HG03575 (cell line): ENCODE data around the gene RBBP8NL.

Experiments
- ATAC-seq: cut with Tn5 transposase; IDR thresholded peaks from one replicate; pipeline ENCODE4 v1.9.1; 2021; ENCODE audit not compliant: unreplicated experiment, insufficient number of reproducible peaks, low FRiP score; ENCODE audit errors: extremely low read depth

The RBBP8NL gene, protein sequence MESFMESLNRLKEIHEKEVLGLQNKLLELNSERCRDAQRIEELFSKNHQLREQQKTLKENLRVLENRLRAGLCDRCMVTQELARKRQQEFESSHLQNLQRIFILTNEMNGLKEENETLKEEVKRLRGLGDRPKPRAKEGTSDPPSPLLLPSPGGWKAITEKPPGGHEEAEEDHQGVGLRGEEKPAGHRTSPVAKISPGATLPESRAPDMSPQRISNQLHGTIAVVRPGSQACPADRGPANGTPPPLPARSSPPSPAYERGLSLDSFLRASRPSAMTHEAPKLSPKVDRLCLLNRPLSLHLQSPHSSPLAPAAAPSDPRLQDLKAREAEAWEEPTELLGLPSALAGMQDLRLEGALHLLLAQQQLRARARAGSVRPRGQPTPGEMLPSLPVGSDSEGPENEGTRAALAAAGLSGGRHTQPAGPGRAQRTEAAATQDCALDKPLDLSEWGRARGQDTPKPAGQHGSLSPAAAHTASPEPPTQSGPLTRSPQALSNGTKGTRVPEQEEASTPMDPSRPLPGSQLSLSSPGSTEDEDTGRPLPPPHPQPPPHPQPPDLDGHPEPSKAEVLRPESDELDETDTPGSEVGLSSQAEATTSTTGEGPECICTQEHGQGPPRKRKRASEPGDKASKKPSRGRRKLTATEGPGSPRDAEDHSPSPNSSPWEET

DNA sequence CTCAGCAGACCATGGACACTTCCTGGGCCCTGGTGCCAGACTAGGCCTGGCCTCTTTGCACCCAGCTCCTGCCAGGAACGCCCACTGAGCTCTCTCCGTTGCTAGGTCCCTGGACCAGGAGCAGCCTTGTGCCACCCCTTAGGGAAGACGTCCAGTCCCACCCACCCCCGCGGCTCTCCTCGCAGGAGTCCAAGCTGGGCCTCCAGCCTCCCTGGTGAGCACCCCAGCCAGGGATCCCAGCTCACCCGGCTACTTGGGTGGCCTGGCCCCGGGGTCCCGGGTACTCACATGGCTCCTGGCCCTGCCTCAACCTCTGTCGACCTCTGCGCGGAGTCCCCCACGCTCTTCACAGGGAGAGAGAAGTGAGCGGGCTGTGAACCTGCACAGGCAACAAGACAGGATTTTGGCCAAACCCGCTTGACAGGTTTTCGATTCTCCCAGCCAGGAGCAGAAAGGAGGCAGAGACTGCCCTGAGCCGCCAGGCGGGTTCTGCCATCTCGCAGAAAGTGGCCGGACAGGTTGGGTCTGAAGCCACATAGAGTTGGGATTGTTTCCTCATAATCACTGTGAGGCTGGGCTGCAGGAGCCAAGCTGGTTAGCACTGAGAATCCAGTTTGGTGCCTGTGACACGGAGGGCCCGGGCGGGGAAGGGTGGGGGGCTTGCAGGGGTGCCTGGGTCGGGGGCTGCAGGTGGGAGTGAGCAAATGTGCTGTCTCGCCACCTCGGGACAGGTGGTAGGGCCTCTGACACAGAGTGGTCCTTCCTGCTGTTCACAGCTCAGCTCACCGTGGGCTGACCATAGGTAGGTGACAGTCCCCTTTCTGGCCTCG is at the start of gene RBBP8NL:
Gene RBBP8NL, minus strand, starts transcription at position 368 of the 830 bp plus-strand sequence. CDS start 7,892 bp downstream, outside the sequence.
- no peak for ATAC-seq

DNA sequence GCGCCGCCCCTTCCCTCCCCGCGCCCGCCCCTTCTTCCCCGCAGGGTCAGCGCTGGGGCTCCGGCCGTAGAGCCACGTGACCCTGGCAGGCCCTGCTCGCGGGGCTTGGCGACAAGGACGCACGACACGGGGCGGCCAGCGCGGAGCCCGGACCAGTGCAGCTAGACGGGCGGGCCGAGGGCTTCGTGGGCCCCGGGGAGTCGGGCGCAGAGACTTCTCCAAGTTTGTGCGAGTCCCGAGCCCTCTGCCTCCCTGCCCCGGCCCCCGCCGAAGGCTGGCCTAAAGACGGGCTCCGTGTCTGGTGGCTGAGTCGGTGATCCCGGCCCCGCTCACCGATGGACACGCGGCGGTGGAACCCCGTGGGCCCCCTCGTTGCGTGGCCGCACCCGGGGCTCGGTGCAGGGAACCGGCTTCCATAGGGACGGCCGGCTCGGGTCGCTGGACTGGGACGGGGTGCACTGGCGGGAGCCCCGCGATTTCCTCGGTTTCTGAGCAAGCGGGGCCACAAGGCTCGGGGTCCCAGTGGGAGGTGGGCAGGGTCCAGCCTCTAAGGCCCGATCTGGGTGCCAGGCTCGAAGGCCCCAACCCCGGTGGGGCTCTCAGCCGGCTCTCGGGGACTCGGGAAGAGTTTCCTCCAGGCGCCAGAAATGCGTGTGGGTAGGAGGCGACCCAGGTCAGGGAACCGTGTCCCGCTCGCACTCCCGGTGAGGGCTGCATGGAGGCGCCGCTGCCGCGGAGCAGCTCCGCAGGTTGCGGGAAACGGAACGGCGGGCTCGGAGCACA is 48.9 kb upstream of the RBBP8NL start:
- ATAC-seq: no peak

DNA sequence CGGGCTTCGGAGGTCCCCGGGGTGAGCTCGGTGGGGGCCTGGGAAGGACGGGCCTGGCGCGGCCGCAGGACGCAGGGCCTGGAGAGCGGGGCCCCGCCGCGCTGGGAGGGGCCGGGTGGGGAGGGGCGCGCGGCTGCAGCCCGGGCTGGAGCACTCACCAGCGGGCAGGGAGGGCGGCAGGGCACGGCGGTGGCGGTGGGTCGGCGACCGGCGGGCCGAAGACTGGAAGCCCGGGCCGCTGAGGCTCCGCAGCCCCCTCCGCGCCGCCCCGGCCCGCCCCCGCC is 48.4 kb upstream of the RBBP8NL start, which contains the start of gene GATA5:
Gene GATA5, minus strand, starts transcription at position 224 of the 284 bp plus-strand sequence. CDS start 474 bp downstream, outside the sequence.
- no peak for ATAC-seq

DNA sequence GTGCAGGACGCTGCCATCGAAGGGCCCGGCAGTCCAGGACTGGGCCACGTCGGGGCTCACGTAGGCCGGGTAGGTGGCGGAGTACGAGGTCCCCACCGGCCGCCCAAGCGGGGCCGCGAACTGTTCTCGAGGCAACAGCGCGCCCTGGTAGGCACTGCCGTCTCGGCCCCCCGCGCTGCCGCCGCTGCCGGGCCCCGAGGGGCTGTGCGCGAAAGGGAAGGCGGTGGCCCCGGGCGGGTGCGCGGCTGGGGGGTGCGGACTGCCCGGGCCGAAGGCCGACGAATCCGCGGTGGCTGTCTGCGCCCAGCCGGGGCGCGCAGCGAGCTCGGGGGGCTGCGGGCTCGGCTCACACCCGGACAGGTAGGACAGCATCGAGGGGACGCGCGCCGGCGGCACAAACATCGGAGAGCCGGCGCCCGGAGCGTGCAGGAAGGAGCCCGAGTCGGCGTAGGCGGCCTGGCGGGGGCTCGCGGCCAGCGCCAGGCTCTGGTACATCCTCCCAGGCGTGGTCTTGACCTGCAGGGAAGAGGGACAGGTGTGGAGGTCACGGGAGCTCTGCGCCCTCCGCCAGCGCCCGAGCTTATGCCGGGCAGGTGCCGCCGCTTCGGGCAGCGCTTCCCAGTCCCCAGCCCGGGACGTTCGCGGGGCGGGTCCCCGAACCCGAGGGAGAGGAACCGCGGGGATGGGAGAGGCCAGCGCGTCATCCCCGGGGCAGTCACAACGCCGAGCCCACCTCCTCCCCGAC is 47.9 kb upstream of the RBBP8NL start:
- no peak for ATAC-seq

DNA sequence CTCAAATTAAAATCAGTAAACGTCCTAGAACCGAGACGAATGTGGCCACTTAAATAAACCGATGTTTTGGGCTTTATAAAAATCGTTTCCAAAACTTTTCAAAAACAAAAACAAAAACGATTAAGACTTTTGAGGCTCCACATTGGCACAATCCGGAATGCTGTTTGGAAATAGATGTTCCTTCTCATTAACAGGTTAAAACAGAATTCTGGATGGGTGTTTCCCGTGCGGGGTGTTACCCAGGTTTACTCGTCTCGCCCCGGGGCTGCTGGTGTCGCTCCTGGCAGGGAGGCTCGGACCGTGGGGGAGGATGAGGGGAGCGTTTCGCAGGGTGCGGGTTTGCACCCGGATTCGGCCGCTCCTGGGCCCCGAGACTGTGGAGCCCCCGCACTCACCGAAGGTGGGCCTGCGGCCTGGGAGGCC is 47.3 kb upstream of the RBBP8NL start:
- no peak for ATAC-seq

DNA sequence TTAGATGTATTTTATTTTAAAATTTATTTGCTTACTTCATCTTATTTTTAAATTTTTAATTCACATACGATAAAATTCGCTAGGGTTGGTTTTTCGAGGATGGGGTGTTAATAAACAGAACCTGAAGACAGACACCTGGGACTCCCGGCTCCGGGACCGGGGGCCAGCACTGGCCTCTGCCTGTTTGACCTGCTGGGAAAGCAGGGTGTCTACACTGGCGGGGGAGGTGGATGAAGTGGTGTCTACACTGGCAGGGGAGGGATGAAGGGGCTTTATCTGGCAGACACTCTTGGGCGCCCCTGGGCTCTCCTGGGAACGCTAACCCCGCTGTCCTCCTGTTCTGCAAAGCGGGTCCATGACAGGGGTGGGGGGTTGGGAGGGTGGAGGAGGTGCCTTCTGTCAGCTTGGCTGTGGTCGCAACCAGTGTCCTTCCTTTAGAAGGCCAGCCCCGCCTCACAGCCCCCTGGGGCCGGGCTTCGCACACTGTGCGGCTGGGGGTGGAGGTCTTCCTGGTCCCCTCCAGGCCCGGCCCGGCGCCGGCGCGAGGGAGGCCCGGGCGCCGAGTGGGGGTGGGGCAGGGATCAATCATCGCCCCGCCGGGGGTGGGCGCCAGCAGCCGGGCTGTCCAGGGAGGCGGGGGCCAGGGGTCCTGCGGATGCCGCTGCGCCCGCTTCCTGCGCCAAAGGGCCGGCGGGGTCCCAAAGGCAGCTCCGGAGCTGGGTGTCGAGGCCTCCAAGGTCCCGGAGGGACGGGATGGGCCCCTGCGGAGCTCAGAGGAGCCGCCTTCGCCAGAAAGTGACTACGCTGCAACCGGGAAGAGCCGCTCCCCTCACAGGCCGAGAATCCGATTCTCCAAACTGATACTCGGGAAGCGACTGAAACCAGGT is 46.6 kb upstream of the RBBP8NL start:
- ATAC-seq: no peak

DNA sequence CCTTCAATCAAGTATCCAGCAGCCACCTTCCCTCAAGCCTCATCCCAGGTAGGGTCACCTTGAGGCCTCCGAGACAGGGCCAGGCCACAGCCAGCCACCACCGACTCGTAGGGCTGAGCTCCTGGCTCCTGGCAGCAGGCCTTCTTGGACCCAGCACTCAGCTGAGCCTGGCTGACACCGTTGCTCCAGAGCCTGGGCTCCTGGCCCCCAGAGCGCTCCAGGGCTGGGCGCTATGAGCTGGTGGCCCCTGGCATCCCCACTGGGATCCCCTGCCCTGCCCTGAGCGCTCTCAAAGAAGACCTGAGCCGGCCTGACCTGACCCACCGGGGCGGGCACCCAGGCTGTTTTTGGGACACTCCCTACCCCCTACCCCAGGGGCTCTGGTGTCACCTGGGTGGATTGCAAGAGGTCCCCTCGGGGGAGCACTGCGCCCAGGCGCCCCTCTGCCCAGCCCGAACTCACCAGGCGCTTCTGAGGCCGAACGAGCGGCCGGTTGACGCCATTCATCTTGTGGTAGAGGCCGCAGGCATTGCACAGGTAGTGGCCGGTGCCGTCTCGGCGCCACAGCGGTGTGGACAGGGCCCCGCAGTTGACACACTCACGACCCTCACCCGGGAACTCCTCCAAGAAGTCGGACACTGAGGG is 45.7 kb upstream of the RBBP8NL start:
- ATAC-seq: no peak

DNA sequence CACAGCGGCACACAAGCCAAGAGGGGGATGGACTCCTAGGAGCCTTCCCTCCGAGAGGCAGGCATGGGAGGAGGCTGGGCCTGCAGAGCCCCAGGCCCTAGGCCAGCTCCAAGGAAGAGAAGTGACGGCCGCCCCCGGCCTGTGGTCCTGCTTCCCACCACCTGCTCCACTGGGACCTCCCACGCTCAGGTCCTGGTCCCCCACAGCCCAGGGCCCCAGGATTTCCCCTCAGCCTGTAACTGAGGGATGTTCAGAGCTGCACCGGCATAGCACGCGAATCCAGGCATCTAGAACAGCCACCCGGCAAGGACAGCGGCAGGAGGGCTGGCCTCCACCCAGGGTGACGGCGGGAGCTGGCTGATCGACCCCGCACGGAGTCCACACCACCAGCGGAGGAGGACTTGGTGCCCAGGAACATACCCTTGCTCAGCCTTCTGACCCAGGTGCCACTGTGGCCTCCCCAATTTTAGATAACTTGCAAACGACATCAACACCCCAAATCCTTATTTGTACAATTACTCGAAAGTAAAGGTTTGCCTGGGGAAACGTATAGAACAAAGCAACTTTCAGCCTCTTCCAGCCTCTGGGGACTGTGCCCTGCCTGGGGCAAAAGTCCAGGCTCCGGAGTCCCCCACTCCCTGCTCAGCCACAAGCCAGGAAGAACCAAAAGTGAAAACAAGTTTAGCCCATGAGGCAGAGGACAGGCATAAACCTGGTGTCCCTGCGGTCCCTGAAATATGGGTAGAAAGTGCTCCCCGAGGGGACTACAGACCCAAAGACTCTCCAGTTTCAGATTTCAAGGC is 45.0 kb upstream of the RBBP8NL start:
- ATAC-seq: no peak

DNA sequence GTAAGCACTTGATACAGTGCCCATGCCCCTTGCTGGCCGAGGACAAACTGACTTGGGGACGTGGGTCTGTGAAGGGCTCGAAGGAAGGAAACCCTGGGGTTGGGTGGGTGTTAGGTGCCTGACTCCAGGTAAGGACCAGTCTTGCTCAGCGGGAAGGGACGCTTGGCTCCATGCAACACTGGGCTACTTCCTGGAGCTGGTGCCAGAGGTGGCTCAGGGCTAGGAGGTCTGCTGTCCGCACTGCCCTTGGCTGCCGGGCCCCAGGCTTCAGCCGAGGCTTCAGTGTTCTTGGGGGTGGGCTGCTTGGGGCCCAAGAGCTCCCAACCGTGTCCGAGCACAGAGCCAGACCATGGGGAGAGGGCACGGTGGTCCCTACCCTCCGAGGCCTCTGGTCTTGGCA is 43.1 kb upstream of the RBBP8NL start:
- no peak for ATAC-seq

DNA sequence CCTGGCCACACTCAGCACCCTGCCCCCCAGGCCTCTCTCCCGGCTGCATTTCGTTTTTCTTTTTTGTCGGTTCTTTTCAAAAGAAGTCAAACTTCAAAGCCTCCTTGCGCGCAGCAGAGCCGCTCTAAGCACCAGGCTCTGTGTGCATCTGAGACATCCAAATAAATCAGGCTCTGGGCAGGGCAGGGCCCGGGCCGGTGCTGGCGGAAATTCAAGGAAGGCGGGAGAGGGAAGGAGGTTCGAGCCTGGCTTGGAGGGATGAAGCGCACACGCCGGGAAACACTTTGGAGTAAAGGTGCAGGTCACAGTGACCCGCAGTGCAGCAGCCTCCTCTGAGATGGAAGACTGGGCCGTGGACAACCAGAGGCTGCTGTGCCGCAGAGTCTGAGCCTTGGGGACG is 42.7 kb upstream of the RBBP8NL start:
- ATAC-seq: no peak

DNA sequence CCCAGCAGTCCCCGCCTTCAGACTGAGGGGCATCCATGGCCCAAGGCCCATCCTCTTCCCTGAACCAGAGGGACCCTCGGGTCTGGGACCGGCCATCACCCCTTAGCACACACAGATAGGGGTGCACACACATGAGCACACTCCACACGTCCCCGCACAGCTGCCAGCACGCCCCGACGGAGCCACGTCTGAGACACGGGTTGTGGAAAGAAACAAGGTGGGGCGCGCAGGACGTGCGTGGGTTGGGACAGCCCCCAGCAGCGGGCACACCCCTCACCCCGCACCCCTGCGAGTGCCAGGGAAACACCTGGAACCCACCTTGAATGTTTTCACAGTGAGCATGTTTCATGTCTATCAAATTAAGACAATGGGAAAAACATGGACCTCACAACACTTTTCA is 42.0 kb upstream of the RBBP8NL start:
- ATAC-seq: no peak

DNA sequence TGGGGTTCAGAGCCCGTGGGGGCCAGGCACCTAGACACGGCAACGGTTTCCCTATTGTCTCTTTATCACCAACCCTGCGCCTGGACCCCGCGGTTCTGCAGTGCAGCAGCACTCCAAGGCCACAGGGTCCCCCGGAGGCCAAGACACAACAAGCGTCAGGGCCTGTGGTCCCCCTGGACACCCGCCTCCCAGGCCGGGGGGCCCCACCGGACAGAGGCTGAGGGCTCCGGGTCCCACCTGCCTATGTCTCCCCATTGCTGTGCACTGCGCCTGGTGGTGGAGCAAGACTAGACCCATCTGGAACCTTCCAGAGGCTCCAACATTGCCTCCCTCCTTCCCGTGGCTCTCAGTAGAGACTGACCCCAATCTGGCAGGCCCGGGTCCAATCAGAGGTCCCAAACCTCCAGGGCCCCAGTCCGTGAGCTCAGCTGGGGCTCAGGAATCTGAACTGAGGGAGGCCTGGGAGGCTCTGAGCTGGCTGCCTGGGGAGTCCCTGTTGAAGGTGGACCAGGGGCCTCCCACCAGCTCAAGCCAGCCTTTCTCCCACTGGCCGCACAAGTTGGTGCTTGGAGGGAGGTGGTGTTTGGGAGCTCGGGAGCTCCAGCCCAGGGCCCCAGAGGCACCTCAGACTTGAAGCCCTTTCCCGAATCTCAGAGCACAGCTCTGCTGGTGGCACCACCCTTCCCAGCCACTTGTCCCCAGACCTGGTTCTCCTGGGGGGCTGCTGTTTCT is 39.6 kb upstream of the RBBP8NL start:
- no peak for ATAC-seq

DNA sequence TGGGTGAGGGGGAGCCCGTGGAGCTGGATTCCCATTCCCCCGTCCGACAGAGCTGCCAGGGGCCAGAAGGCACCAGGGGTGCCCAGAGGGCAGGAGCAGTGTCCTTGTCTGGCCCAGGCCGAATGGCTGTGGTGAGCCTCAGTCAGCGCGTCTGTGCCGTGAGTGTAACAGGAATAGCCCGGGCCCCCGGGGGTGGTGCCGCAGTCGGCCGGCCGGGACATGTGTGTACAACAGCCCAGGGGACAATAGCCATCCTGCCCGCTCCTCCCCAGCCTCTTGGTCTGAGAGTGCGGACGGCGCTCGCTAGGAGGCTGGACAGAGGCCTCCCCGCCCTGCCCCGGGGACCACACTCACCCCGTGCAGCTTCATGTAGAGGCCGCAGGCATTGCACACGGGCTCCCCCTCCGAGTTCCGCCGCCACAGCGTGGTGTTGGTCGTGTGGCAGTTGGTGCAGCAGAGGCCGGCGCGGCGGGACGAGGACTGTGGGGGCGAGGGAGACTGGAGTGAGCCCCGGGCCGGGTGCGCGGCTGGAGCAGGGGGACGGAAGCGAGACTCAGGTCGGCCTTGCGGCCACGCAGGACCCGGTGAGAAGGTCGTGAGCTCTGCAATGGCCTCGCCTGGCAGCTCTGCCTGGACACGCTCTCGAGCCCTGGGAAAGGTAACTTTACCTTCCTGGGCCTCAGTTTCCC is 38.9 kb upstream of the RBBP8NL start:
- ATAC-seq: no peak

DNA sequence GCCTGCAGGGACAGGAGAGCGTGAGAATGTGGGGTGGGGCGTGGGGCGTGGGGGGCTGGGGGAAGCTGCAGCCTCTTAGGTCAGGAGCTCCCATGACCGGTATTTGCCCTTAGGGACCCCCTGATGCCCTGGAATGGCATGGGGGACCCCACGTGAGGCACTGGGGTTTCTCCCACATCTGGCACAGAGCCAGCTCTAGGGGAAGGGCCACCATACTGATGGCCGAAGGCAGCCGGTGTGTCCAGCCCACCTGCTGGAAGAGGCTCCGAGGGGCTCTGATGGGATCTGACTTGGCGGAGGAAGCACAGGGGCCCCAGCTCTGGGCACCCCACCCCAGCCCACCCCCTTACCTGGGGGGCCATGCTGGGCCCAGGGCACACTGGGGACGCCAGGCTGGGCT is 37.7 kb upstream of the RBBP8NL start:
- no peak for ATAC-seq

DNA sequence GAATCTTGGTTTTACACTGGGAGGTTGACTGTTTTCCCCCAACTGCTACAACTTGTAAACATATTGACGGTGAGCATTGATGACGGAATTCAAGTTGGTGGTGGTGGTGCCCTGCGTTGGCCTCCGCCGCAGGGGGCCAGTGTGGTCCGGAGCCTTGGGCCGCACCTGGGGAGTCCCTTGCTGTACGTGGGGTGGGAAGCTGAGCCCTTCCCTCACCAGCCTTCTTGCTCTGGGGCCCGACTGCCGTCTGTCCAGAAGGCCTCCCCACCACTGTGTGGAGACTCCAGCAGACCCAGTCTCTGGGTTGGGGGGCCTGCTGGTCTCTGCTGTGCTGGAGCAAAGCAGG is 37.1 kb upstream of the RBBP8NL start:
- no peak for ATAC-seq
